Fibroblast of skin of scalp (primary cell): ENCODE data around the gene BPIFB4.

Source experiments
- DNase-seq: peaks from one replicate; pipeline ENCODE4 v3.0.0-alpha.2; 2013

BPIFB4 gene

GRCh38 chr20:33062105-33062824, 17.2 kb upstream of the BPIFB4 start:
- no peak for DNase-seq

- no peak for DNase-seq
These were observed 16.7 kb upstream of the BPIFB4 start for GRCh38 chr20:33062825-33063149.

- DNase-seq = no peak
These were observed 16.2 kb upstream of the BPIFB4 start for GRCh38 chr20:33063271-33063670.

- DNase-seq = no peak
These were observed 14.7 kb upstream of the BPIFB4 start for GRCh38 chr20:33064572-33065287.

- no peak for DNase-seq
These were observed 13.7 kb upstream of the BPIFB4 start for GRCh38 chr20:33065785-33066184.

GRCh38 chr20:33067806-33068205, 11.6 kb upstream of the BPIFB4 start:
- no peak for DNase-seq

- no peak for DNase-seq
These were observed 11.0 kb upstream of the BPIFB4 start for GRCh38 chr20:33068251-33068939.

- DNase-seq = no peak
These were observed 9.8 kb upstream of the BPIFB4 start for GRCh38 chr20:33069673-33070072.

- no peak for DNase-seq
These were observed 9.1 kb upstream of the BPIFB4 start for GRCh38 chr20:33070111-33071053.

- no peak for DNase-seq
These were observed 8.2 kb upstream of the BPIFB4 start for GRCh38 chr20:33071198-33071597.

GRCh38 chr20:33072362-33072761, 7.1 kb upstream of the BPIFB4 start:
- DNase-seq = no peak

GRCh38 chr20:33072813-33073212, 6.6 kb upstream of the BPIFB4 start:
- no peak for DNase-seq

GRCh38 chr20:33074675-33075074, 4.8 kb upstream of the BPIFB4 start:
- no peak for DNase-seq

- DNase-seq = no peak
These were observed 4.2 kb upstream of the BPIFB4 start for GRCh38 chr20:33075281-33075680.

GRCh38 chr20:33076662-33077372, 2.6 kb upstream of the BPIFB4 start:
- DNase-seq = no peak

GRCh38 chr20:33081411-33082154, 2.1 kb downstream of the BPIFB4 start:
- DNase-seq = no peak

- no peak for DNase-seq
These were observed 3.1 kb downstream of the BPIFB4 start for GRCh38 chr20:33082546-33082945.

- DNase-seq = no peak
These were observed 4.3 kb downstream of the BPIFB4 start for GRCh38 chr20:33083544-33084340.

- no peak for DNase-seq
These were observed 5.3 kb downstream of the BPIFB4 start for GRCh38 chr20:33084722-33085121.

GRCh38 chr20:33086052-33086722, 6.7 kb downstream of the BPIFB4 start:
- DNase-seq = no peak
